ENCODE data around the gene PRKRIP1. TPM values are rescaled to one million over a fixed set of nuclear protein-coding genes. Genes with fewer than 3 reads are reported as not detected.
"Not testable (repeated sequence)": the region's sequence is repeated elsewhere in the genome, so short reads cannot be mapped to it uniquely, and the experiment has no call there.

PRKRIP1 gene
- total RNA-seq, 1 donor from 2014 or later: 37.3 TPM

- FAIRE-seq: no peak
- H3K4me1 ChIP-seq (ENCODE audit: insufficient read depth, low read length): no peaks in the 10 kb centered on the region
- H4K20me1 ChIP-seq (ENCODE audit: insufficient read depth, low read length): peaks cover 56% of the 10 kb centered on the region
- Mint-ChIP-seq H3K9me3 (ENCODE audit: unreplicated experiment) (peaks cover 2% of the 10 kb centered on the region), H3K4me1 (ENCODE audit: low read depth, unreplicated experiment) (no peaks in the 10 kb centered on the region), H3K36me3 (ENCODE audit: low read depth, unreplicated experiment) (peaks cover 36% of the 10 kb centered on the region), H3K27ac (ENCODE audit: unreplicated experiment) (no peak overlapping the region), H3K27me3 (ENCODE audit: low read depth, unreplicated experiment) (no peaks in the 10 kb centered on the region), H3K4me3 (ENCODE audit: unreplicated experiment) (no peak overlapping the region)
- H2AFZ ChIP-seq (ENCODE audit: low read depth, low read length): no peak overlapping the region
- H3K4me2 ChIP-seq (ENCODE audit: low read length): no peak overlapping the region
- no peaks in the 10 kb centered on the region for H3K27me3 ChIP-seq (ENCODE audit: insufficient read depth, low read length)
- TF ChIP-seq EZH2 (IDR thresholded peaks at IDR 0.05; ENCODE audit: insufficient read depth, low read length) (no peak), CTCF (IDR thresholded peaks at IDR 0.05; ENCODE audit: insufficient read depth, low read depth, low read length) (no peak)
- no peaks in the 10 kb centered on the region for H3K9me3 ChIP-seq (ENCODE audit: insufficient read depth, low read depth, low read length)
- no peak overlapping the region for H3K27ac ChIP-seq (ENCODE audit: low read depth, low read length)
- H3K79me2 ChIP-seq (ENCODE audit: insufficient read depth, low read length): peaks cover 7% of the 10 kb centered on the region
- H3K9ac ChIP-seq (ENCODE audit: low read length): no peak overlapping the region
- H3K4me3 ChIP-seq (ENCODE audit: insufficient read depth, low read depth, low read length): no peak overlapping the region
- peaks cover 50% of the 10 kb centered on the region for H3K36me3 ChIP-seq (ENCODE audit: insufficient read depth, low read length)
- no peak for DNase-seq (ENCODE audit: low read depth)
Measured at GRCh38 chr7:102407910-102408309, 11.7 kb downstream of the PRKRIP1 start.

- H3K9ac ChIP-seq (ENCODE audit: low read length); DNase-seq (ENCODE audit: low read depth); H2AFZ ChIP-seq (ENCODE audit: low read depth, low read length); H3K4me3 Mint-ChIP-seq (ENCODE audit: unreplicated experiment); H3K27me3 ChIP-seq (ENCODE audit: insufficient read depth, low read length); H3K9me3 Mint-ChIP-seq (ENCODE audit: unreplicated experiment); H3K79me2 ChIP-seq (ENCODE audit: insufficient read depth, low read length); FAIRE-seq; H3K27me3 Mint-ChIP-seq (ENCODE audit: low read depth, unreplicated experiment); H3K4me2 ChIP-seq (ENCODE audit: low read length); H3K27ac ChIP-seq (ENCODE audit: low read depth, low read length); H3K4me1 ChIP-seq (ENCODE audit: insufficient read depth, low read length); H3K9me3 ChIP-seq (ENCODE audit: insufficient read depth, low read depth, low read length); H3K4me3 ChIP-seq (ENCODE audit: insufficient read depth, low read depth, low read length); H3K4me1 Mint-ChIP-seq (ENCODE audit: low read depth, unreplicated experiment); H3K27ac Mint-ChIP-seq (ENCODE audit: unreplicated experiment): not testable (repeated sequence)
- H3K36me3 ChIP-seq (ENCODE audit: insufficient read depth, low read length): peaks cover 46% of the 10 kb centered on the region
- peaks cover 36% of the 10 kb centered on the region for H3K36me3 Mint-ChIP-seq (ENCODE audit: low read depth, unreplicated experiment)
- peaks cover 54% of the 10 kb centered on the region for H4K20me1 ChIP-seq (ENCODE audit: insufficient read depth, low read length)
Measured at GRCh38 chr7:102408530-102408929, 12.4 kb downstream of the PRKRIP1 start.

- Histone ChIP-seq H3K4me1 (ENCODE audit: insufficient read depth, low read length) (no peaks in the 10 kb centered on the region), H4K20me1 (ENCODE audit: insufficient read depth, low read length) (peaks cover 46% of the 10 kb centered on the region), H3K4me2 (ENCODE audit: low read length) (no peak overlapping the region), H3K9ac (ENCODE audit: low read length) (no peak overlapping the region), H3K79me2 (ENCODE audit: insufficient read depth, low read length) (peaks cover 7% of the 10 kb centered on the region), H3K36me3 (ENCODE audit: insufficient read depth, low read length) (peaks cover 39% of the 10 kb centered on the region), H3K9me3 (ENCODE audit: insufficient read depth, low read depth, low read length) (no peaks in the 10 kb centered on the region), H3K4me3 (ENCODE audit: insufficient read depth, low read depth, low read length) (no peak overlapping the region), H3K27me3 (ENCODE audit: insufficient read depth, low read length) (no peaks in the 10 kb centered on the region), H2AFZ (ENCODE audit: low read depth, low read length) (no peak overlapping the region), H3K27ac (ENCODE audit: low read depth, low read length) (no peak overlapping the region)
- Mint-ChIP-seq H3K27ac (ENCODE audit: unreplicated experiment) (no peak overlapping the region), H3K9me3 (ENCODE audit: unreplicated experiment) (peaks cover 2% of the 10 kb centered on the region), H3K4me3 (ENCODE audit: unreplicated experiment) (no peak overlapping the region), H3K4me1 (ENCODE audit: low read depth, unreplicated experiment) (no peaks in the 10 kb centered on the region), H3K36me3 (ENCODE audit: low read depth, unreplicated experiment) (peaks cover 34% of the 10 kb centered on the region), H3K27me3 (ENCODE audit: low read depth, unreplicated experiment) (no peaks in the 10 kb centered on the region)
- no peak for TF ChIP-seq CTCF (IDR thresholded peaks at IDR 0.05; ENCODE audit: insufficient read depth, low read depth, low read length)
- DNase-seq (ENCODE audit: low read depth) (no peak), FAIRE-seq (no peak)
Measured at GRCh38 chr7:102409340-102409739, 13.2 kb downstream of the PRKRIP1 start.

Measured in astrocyte (in vitro differentiated cells and primary cell).